ENCODE results near the gene CTF1.
A peak's percentile ranks its signal among the peaks of the same experiment; 100 is the strongest.
"Not testable (repeated sequence)": the region's sequence is repeated elsewhere in the genome, so short reads cannot be mapped to it uniquely, and the experiment has no call there.

Gene CTF1

GRCh38 chr16:30931068-30931650 is 34.7 kb downstream of the CTF1 start:
- no peak for DNase-seq (ENCODE audit: low spot score)

GRCh38 chr16:30934827-30935557 is 38.6 kb downstream of the CTF1 start:
- no peak for DNase-seq (ENCODE audit: low spot score)

- DNase-seq (ENCODE audit: low spot score), result no peak
Measured at GRCh38 chr16:30937692-30938091, 41.3 kb downstream of the CTF1 start.

GRCh38 chr16:30939571-30939970 is 43.2 kb downstream of the CTF1 start:
- DNase-seq (ENCODE audit: low spot score), result not testable (repeated sequence)

- no peak for DNase-seq (ENCODE audit: low spot score)
Measured at GRCh38 chr16:30941600-30942425, 45.4 kb downstream of the CTF1 start.

DNA sequence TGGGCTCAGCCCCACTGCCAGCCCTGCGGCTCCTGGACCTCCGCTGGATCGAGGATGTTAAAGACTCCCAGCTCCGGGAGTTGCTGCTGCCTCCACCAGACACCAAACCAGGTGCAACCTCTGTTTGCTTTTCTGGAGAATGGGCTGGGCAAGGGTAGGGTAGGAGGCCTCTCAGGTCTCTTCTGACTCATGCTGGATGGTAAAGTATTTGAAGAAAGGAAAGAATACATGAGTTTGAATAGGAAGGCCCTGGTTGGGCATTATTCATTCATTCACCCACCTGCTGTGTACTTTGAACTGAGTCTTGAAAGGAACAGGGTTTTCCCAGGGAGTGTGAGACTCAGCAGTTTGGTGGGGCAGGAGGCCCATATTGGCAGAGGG is 46.0 kb downstream of the CTF1 start:
- DNase-seq (ENCODE audit: low spot score), result no peak

- no peak for DNase-seq (ENCODE audit: low spot score)
Measured at GRCh38 chr16:30944352-30944751, 47.9 kb downstream of the CTF1 start.

GRCh38 chr16:30946671-30947540 is 50.5 kb downstream of the CTF1 start:
- no peak for DNase-seq (ENCODE audit: low spot score)

DNA sequence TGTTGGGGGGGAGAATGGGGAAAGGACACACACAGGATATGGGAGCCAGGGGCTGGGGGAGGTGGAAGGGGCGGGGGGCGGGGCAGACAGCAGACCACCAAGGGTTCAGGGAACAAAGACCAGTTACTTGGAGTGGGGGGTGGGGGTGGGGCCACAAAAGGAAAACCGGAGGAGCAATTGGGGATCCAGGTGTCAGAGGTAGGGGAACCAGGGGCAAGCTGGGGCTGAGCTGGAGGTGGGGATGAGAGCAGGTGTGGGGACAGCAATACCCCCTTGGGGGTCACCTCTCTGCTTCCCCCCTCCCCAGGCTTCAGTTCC is 51.1 kb downstream of the CTF1 start:
- DNase-seq (ENCODE audit: low spot score), result no peak

DNA sequence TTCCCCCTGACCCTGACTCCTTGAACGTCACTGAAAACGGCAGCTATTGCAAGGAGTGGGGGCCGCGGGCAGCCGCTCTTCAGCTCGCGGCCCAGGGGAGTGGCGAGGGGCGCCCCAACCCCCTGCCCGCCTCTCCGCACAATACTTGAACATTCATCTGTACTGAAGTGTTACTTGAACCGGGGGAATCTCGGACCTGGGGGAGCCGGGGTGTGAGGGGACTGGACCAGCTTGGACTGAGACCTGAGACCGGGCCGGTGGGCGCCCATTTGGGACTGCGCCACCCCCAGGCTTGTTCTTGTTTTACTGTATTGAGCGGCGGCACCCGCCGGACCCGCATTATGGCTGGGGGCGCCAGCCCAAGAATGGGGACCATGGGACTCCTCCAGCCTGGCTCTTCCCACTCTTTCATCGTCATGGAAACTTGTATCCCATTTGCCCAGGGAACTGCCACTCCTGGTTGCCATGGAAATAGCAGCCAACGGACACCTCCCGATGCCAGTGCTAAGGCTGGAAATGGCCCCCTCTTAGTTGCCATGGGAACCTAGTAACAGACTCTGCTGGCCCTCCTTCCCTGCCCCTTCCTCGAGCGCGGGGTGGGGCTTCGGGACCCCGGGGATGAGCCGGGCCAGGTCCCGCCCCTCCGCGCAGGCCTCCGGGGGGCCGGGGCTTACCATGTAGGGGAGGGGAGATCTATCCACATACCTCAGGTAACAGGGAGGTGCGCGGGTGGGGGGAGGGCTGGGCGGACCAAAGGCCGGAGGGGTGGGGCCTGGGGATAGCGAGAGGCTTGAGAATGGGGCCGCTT is 51.6 kb downstream of the CTF1 start:
- peak; percentile 91 for DNase-seq (ENCODE audit: low spot score)

DNA sequence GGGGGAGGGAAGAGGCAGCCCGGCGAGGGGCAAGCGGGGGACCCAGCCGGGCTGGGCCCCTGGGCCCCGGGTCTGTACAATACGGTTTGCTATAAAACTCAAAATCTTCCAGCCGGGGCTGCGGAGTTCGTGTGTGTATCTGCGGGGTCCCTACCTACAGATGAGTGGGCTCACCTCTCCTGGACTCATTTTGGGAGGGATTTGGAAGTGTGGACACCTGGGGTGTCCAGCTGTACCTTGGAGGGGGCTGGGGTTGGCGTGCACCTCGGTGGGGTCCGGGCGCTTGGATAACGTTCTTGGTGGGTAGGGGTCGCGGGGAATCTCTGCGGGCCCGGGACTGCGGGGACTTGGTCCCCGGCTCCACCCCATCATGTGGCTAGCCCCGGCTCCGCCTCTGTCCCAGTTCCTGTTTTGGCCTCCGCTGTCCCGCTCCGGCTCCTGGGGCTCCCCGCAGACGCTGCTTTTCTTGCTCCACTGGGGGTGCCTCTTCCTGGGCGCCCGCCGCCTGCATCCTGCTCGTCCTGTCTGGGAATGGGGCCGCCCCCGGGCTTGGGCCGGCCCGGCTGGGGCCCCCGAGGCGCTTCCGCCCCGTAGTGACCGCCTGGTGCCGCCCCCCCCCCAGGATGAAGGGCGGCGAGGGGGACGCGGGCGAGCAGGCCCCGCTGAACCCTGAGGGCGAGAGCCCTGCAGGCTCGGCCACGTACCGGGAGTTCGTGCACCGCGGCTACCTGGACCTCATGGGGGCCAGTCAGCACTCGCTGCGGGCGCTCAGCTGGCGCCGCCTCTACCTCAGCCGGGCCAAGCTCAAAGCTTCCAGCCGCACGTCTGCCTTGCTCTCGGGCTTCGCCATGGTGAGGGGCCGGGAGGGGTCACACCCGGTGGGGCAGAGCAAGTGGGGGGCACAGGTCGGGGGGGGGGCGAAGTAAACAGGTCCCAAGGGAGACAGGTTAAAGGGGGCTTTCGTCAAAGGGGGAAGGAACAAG is 52.5 kb downstream of the CTF1 start, which contains the start of gene ORAI3:
ORAI3 (plus strand) TSS at position 402 of the 983 bp plus-strand sequence; CDS start at position 624, 222 bp downstream.
- DNase-seq (ENCODE audit: low spot score), result peak; percentile 65

DNA sequence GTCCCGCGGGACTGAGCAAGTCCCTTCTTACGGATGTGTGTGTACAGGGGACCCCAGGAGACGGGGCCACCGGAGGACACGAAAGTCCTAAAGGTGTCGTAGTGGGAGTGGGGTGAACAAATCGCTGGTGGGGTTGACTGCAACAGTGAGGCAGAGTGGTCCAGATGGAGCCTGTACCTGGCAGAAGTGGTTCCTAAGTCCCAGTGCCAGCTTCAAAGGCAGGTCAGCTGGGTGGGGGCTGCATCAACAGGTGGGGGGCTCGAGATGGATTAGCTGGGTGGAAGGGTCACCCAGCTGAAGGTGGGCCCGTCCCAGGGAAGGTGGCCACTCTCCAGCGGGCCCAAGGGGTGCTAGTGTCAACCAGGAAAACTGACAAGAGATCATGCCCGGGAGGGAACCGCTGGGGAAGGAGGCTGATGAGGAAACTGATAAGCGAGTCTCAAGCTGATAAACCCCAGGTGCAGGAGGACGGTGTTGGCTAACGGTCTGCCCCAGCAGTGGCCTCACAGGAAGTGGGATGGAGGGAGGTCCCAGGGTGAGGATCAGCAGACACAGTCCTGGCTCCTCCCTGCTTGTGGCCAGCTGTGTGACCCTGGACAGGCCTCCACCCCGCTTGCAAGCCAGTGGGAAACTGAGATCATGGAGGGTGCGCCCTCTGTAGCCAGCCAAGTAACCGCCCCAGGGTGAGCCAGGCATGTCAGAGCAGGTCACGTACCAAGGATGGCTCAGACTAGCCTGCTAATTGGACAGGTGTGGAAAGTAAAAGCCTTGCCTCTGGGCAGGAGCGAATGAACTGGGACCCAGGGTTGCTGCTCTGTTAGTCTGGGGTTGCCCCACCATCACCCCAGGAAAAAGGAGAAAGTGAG is 53.5 kb downstream of the CTF1 start:
- no peak for DNase-seq (ENCODE audit: low spot score)

DNA sequence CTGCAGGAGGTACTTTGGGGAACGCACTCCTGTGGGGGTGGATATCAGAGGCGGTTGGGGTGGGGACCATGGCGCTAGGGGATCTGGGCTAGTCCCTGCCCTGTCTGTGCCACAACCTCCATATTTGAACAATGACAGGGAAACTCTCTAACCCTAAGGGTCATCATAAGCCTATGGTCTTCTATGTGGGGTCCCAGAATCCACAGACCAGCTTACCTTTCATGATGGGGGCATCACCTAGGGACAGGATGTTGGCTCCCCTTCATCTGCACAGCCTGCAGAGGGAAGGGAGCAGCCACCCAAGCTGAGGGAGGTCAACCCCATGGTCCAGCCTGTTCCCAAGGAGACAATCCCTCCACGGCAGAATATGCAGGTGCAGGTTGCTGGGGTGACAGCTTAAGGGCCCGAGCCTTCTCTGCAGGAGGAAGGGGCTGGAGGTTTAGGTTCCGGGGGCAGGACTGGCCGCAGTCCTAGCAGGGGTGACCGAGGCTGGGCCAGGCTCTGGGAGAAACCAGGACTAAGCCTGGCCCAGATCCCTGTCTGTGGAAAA is 54.2 kb downstream of the CTF1 start:
- DNase-seq (ENCODE audit: low spot score), result no peak

GRCh38 chr16:30951193-30951592 is 54.8 kb downstream of the CTF1 start:
- DNase-seq (ENCODE audit: low spot score), result no peak

DNA sequence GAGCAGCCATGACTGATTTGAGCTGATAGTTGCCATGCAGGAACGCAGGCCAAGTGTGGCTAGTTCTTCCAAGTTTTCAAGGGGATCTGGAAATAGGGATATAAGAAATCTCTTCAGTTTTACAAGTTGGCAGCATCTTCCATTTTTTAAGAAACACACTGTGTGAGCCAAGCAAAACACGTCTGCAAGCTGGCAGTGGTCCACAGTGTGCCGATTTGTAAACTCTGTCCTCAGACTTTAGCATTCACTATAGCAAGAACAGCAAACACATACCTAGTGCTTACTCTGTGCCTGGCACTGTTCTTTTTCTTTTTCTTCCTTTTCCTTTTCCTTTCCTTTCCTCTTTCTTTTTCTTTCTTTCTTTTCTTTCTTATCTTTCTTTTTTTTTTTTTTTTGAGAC is 55.3 kb downstream of the CTF1 start:
- DNase-seq (ENCODE audit: low spot score), result no peak

- DNase-seq (ENCODE audit: low spot score), result no peak
Measured at GRCh38 chr16:30953111-30953510, 56.7 kb downstream of the CTF1 start.

All from putamen (tissue), 1 donor.